Right atrium auricular region (tissue), 2 donors: ENCODE data around the gene PLGRKT. TPM values are rescaled to one million over a fixed set of nuclear protein-coding genes. Genes with fewer than 3 reads are reported as not detected.
"Not testable (repeated sequence)": the region's sequence is repeated elsewhere in the genome, so short reads cannot be mapped to it uniquely, and the experiment has no call there.

ENCODE experiments used
- DNase-seq: peaks from one replicate; pipeline ENCODE4 v3.0.0-alpha.2; 2019; ENCODE audit warnings: low spot score
- H3K27ac ChIP-seq, 2 donors: fragments of 200-600 bp; sonication (generic); 1 replicate in 1 of 2; 2 replicates in 1 of 2; pipeline ENCODE4 v1.5.1; 2016 to 2019
- H3K27me3 ChIP-seq, 2 donors: fragments of 200-600 bp; sonication (generic); one replicate each; pipeline versions ENCODE4 v1.5.1 to v1.6.0; 2017 to 2019
- H3K36me3 ChIP-seq: fragments of 200-600 bp; sonication (generic); one replicate; pipeline ENCODE4 v1.5.1; 2016
- H3K4me1 ChIP-seq, 2 donors: fragments of 200-600 bp; sonication (generic); one replicate each; pipeline versions ENCODE4 v1.5.1 to v1.6.0; 2017 to 2019
- H3K4me3 ChIP-seq, 2 donors: fragments of 200-600 bp; sonication (generic); 1 replicate in 1 of 2; 2 replicates in 1 of 2; pipeline ENCODE4 v1.5.1; 2017 to 2019; ENCODE audit warnings: mild to moderate bottlenecking in 1 of 2, moderate library complexity in 1 of 2
- H3K9me3 ChIP-seq, 2 donors: fragments of 200-600 bp; sonication (generic); one replicate each; pipeline ENCODE4 v1.5.1; 2019
- total RNA-seq, 2 donors: library from RNA; depleted of rRNA; stranded (reverse); fragments of >200 nt; gene quantifications; one replicate each; pipeline ENCODE4 v1.1.0, GENCODE V29; 2016
- TF ChIP-seq, protein P1 (sequence below), 2 donors: fragments of 200-600 bp; sonication (generic); IDR thresholded peaks; one replicate each; pipeline ENCODE4 v1.5.1; 2019; ENCODE audit warnings: antibody characterized with exemption in 2 of 2

Gene PLGRKT
- total RNA-seq, 2 donors from 2014 or later: 17.6 to 30.4 TPM

DNA sequence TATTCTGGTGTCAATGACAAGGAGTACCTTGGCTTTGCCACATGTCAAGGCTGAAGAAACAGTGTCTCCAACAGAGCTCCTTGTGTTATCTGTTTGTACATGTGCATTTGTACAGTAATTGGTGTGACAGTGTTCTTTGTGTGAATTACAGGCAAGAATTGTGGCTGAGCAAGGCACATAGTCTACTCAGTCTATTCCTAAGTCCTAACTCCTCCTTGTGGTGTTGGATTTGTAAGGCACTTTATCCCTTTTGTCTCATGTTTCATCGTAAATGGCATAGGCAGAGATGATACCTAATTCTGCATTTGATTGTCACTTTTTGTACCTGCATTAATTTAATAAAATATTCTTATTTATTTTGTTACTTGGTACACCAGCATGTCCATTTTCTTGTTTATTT lies 32.4 kb upstream of the PLGRKT start:
- peaks cover 11% of the 10 kb centered on the region for H3K36me3 ChIP-seq
- no peak overlapping the region for H3K4me3 ChIP-seq
- no peaks in the 10 kb centered on the region for H3K9me3 ChIP-seq
- no peaks in the 10 kb centered on the region for H3K27me3 ChIP-seq
- no peaks in the 10 kb centered on the region for H3K4me1 ChIP-seq
- TF ChIP-seq, protein P1, sequence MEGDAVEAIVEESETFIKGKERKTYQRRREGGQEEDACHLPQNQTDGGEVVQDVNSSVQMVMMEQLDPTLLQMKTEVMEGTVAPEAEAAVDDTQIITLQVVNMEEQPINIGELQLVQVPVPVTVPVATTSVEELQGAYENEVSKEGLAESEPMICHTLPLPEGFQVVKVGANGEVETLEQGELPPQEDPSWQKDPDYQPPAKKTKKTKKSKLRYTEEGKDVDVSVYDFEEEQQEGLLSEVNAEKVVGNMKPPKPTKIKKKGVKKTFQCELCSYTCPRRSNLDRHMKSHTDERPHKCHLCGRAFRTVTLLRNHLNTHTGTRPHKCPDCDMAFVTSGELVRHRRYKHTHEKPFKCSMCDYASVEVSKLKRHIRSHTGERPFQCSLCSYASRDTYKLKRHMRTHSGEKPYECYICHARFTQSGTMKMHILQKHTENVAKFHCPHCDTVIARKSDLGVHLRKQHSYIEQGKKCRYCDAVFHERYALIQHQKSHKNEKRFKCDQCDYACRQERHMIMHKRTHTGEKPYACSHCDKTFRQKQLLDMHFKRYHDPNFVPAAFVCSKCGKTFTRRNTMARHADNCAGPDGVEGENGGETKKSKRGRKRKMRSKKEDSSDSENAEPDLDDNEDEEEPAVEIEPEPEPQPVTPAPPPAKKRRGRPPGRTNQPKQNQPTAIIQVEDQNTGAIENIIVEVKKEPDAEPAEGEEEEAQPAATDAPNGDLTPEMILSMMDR (IDR thresholded peaks at IDR 0.05): no peak
- no peak for DNase-seq
- H3K27ac ChIP-seq: no peak overlapping the region

DNA sequence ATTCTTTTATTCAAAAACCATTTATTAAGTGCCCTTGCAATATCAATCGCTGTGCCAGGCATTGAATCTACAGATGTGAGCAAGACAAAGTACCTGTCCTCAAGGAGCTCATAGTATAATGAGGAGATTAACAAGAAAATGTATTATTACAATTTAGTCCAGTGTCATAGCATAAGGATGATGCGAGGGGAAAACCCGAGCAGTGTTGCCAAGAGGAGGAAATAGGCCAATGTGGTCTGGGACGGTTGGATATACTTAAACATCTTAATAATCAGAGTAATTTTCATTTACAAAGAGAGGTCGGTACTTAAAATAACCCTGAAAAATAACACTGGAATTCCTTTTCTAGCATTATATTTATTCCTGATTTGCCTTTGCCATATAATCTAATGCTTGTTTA lies 31.1 kb upstream of the PLGRKT start:
- TF ChIP-seq, protein P1 (IDR thresholded peaks at IDR 0.05): no peak
- Histone ChIP-seq H3K27ac (no peak overlapping the region), H3K4me3 (no peak overlapping the region), H3K36me3 (peaks cover 13% of the 10 kb centered on the region), H3K9me3 (no peaks in the 10 kb centered on the region), H3K4me1 (no peaks in the 10 kb centered on the region), H3K27me3 (no peaks in the 10 kb centered on the region)
- no peak for DNase-seq

DNA sequence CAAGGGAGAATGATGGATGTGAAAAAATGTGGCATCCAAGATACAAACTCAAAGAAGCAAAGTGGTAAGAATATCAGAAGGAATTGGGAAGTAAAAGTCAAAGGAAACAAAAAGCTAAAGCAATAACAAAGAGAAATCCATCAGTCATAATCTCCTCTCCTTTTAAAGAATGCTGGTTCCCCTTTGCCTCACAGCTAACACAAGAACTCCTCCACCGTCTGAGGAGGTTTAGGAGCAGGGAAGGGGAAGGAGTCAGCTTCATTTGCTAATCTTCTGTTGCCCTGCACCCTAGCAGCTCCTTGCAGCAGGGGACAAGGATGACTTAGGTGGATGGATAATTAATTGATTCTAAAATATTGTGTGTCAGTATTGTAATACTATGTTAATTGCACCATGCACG lies 29.0 kb upstream of the PLGRKT start:
- Histone ChIP-seq H3K4me1 (no peaks in the 10 kb centered on the region), H3K4me3 (no peak overlapping the region), H3K27me3 (no peaks in the 10 kb centered on the region), H3K27ac (no peak overlapping the region), H3K36me3 (peaks cover 24% of the 10 kb centered on the region), H3K9me3 (no peaks in the 10 kb centered on the region)
- DNase-seq: no peak
- TF ChIP-seq, protein P1 (IDR thresholded peaks at IDR 0.05): no peak

DNA sequence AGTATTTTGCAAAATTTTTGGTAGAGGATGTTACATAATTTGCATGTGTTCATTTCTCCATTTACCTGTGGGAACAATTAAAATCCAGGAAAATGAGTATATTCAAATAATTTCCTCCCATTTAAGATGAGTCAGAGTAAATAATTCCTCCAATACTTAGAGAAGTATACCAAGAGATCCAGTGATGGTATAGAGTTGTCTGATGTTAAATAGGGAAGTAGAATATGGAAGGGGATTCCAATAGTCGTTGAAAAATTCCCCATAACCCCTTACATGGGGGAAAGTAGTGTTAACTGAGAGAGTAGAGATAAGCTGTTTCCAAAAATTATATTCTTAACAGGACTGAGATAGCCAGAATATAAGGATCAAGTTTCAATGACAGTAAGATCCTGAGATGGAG lies 28.3 kb upstream of the PLGRKT start:
- TF ChIP-seq, protein P1 (IDR thresholded peaks at IDR 0.05): no peak
- Histone ChIP-seq H3K9me3 (no peaks in the 10 kb centered on the region), H3K36me3 (peaks cover 24% of the 10 kb centered on the region), H3K27ac (no peak overlapping the region), H3K4me3 (no peak overlapping the region), H3K4me1 (no peaks in the 10 kb centered on the region), H3K27me3 (no peaks in the 10 kb centered on the region)
- DNase-seq: no peak

DNA sequence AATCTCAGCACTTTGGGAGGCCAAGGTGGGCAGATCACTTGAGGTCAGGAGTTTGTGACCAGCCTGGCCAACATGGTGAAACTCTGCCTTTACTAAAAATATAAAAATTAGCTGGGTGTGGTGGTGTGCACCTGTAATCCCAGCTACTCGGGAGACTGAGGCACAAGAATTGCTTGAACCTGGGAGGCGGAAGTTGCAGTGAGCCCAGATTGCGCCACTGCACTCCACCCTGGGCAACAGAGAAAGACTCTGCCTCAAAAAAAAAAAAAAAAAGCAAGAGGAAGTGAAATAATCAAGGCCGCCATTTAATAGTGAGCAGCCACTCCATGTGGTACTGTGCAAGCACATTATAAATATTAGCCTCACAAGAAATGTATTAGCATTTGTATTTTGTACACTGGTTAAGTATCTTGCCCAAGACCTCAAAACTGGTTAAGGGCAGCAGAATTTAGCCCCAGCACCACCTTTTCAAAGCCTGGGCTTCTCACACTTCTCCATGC lies 27.2 kb upstream of the PLGRKT start:
- peaks cover 24% of the 10 kb centered on the region for H3K36me3 ChIP-seq
- not testable (repeated sequence) for DNase-seq

DNA sequence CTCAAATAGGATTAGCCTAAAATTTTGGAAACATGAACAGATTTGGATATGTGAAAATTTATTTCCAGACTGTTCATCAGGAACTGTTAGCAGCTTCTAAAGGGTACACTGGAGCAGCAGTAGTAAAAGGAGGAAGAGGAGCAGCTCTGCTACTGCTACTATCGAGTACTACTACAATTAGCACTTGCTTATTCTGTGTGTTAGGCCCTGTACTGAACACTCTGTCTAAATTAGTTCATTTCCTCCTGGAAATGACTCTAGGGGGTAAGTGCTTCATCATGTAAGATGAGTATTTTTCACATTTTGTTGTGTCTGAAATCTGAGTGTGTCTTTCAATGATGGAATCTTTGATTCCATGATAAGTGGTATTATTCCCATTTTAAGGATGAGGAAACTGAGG lies 22.4 kb upstream of the PLGRKT start:
- Histone ChIP-seq H3K36me3 (peaks cover 18% of the 10 kb centered on the region), H3K27me3 (no peaks in the 10 kb centered on the region), H3K4me3 (no peak overlapping the region), H3K9me3 (no peaks in the 10 kb centered on the region), H3K27ac (no peak overlapping the region), H3K4me1 (no peaks in the 10 kb centered on the region)
- DNase-seq: no peak
- TF ChIP-seq, protein P1 (IDR thresholded peaks at IDR 0.05): no peak

More for the DNA sequence above, 27.2 kb upstream of the PLGRKT start:
- H3K27ac ChIP-seq, H3K4me3 ChIP-seq, H3K4me1 ChIP-seq, H3K27me3 ChIP-seq, H3K9me3 ChIP-seq: not testable (repeated sequence)
